Left colon (tissue), 2 donors: ENCODE data around the gene BCAS4. TPM values are rescaled to one million over a fixed set of nuclear protein-coding genes. Genes with fewer than 3 reads are reported as not detected.
A peak's percentile ranks its signal among the peaks of the same experiment; 100 is the strongest.

ENCODE experiments used
- ATAC-seq: fragments of 200-7000 bp; cut with Tn5 transposase; one replicate; pipeline ENCODE4 v1.9.1; 2020; ENCODE audit warnings: mild to moderate bottlenecking, moderate library complexity
- DNase-seq, 2 donors: peaks; one replicate each; pipeline ENCODE4 v3.0.0-alpha.2; 2020
- intact Hi-C, 2 donors: fragments of 100-400 bp; cut with DNase I in 1 of 2; cut with micrococcal nuclease in 1 of 2; formaldehyde crosslinking; loops; one replicate each; pipeline versions ENCODE4 v1.11.2 to v1.14.0; 2022; cut with DNase I, micrococcal nuclease
- total RNA-seq, 2 donors: library from RNA; stranded (reverse); fragmentation: NEBNext Ultra II Directional; extraction: Animal tissue kit (Norgen Biotek cat#: 25700); gene quantifications; one replicate each; pipeline ENCODE4 v1.2.1, GENCODE V29; 2021
- donor health status: DM: no; HTN: no; CAD: no.
- donor health status: DM: yes; HTN: yes; CAD: no.

Gene BCAS4
- total RNA-seq, 2 donors from 2014 or later: 0.85 to 2.8 TPM

DNA sequence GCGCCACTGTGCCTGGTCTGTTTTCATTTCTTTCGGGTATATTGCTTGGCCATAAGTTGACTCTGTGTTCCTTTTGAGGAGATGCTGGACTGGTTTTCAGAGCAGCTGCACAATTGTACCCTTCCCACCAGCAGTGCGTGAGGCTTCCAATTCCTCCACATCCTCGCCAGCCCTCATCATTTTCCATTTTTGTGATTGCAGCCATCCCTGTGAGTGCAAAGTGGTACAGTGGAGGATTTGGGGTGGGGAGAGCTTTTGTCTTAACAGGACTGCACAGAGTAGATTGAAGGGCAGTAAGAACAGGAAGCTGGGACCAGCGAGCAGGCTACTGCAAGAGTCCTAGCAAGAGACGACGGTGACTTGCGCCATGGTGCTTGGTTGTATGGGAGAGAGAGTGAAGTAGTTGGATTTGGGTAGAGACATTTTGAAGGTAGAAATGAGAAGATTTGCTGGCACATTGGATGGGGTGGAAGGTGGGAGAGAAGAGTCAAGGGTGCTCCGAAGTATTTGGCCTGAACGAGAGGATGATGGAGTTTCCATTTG lies 18.3 kb downstream of the BCAS4 start:
- DNase-seq: no peak
- intact Hi-C loops: no loop called here
- ATAC-seq: no peak

DNA sequence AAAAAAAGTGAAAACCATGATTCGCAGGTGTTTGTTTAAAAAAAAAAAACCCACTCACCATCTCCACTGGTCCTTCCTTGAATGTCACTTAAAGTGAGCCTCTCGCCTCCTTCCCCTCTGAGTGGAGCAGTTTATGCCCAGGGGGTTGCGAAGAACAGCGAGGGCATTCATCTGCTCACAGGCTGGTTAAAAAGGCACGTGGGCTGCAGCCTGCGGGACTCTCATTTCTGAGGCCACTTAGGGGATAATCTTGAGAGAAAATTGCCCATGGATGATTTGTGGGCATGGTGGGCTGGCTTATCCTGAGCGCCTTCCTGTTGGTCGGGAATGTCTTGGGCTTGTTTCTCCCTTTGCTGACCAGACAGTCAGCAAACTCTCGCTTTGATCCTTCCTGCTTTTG lies 18.9 kb downstream of the BCAS4 start:
- no peak for DNase-seq
- intact Hi-C loops: no loop called here
- no peak for ATAC-seq

DNA sequence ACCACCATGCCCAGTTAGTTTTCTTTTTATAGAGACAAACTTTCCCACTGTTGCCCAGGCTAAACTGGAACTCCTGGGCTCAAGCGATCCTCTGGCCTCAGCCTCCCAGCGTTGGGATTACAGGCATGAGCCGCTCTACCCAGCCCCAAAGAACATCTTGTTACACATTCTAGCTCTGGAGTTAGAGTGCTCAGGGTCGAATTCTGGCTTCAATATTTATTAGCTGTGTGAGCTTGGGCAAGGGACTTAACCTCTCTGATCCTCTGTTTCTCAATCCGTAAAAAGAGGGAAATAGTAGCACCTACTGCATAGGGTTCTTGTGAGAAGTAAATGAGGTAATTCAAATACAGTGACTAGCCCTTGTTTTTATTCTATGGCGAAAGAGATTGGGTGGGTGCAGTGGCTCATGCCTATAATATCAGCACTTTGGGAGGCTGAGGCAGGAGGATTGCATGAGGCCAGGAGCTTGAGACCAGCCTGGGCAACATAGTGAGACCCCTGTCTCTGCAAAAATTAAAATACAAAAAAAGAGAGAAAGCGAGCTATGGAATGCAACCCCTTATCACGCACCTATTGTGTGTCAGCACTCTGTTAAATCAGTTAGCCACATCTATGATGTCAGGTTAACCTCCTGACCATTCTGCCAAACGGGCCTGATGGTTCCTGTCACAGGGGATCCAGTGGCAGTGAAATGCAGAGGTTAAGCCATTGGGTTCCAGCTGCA lies 19.7 kb downstream of the BCAS4 start:
- no peak for ATAC-seq
- intact Hi-C loops: no loop called here
- DNase-seq: no peak

DNA sequence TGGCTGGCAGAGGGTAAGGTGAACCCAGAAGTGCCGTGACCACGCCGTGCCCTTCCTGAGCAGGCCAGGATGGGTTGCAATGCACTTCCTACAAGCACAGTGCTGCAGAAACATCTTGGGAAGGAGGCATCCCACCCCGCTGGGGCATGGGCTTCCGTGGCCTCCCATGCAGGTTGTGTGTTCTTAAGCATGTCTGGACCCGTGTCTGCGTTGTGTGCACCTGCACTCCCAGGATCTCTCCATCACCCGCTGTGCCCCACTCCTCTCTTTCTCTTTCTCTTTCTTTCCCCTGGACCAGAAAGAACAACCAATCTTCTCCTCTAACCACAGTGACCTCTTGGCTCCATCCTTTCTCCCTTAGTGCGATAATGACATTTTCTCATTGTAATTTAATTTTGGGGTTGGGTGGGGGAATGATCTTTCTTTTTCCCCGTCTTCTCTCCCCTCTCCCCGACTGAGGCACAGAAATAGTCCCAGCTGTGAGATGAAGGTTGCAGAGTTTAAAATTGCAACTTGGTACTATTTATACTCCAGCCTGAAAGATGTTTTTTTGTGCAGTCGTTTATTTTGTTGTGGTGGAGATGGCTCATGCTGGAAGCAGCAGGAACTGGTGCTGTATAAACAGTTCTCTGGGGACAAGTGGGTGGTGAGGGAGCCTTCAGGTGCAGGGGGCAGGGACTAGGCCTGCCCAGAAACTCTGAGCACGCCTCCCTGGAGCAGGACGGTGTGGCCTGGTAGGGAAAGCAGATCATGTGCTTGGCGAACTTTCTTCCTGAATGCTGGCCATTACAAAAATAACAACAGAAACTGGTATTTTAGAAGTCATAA lies 20.5 kb downstream of the BCAS4 start:
- no peak for ATAC-seq
- peak in 1 of 2 donors; percentile 38 for DNase-seq
- intact Hi-C loops: no loop called here

DNA sequence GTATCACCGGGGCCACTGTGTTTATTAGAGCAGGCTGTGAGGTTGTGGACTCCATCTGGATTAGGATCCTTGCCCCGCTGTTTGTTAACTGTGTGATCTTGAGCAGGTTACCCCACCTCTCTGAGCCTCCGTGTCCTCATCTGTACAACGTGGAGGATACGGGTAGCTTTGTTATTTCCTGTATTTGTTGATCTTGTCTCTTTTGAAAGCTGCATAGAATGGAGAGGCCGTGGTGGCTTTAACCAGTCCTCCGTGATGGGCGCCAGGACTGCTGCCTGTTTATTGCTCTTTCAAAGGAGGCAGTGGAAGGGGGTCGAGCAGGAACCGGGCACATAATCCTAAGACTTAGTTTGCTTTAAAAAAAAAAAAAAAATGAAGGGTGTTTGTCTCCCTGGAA lies 22.9 kb downstream of the BCAS4 start:
- DNase-seq (no peak), ATAC-seq (no peak)
- intact Hi-C loops: no loop called here

DNA sequence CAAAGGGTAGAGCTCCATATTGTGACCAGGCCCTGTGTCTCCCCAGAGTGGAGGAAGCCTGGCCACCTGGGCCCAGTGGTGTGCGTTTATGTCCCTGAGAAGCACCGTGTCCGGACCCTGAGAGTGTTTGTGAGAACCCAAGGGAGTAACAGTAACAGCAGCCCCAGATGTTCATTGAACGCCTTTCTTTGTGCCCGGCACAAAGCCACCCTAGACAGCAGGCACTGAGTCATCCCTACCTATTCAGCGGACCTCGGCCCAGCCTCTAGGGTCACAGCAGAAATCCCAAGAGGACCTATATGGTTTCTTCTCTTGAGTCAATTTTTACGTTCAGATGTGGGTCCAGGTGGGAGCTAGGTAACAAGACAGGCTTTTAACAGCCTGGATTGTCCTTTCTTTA lies 24.5 kb downstream of the BCAS4 start:
- no peak for DNase-seq
- no peak for ATAC-seq
- intact Hi-C loops: no loop called here

DNA sequence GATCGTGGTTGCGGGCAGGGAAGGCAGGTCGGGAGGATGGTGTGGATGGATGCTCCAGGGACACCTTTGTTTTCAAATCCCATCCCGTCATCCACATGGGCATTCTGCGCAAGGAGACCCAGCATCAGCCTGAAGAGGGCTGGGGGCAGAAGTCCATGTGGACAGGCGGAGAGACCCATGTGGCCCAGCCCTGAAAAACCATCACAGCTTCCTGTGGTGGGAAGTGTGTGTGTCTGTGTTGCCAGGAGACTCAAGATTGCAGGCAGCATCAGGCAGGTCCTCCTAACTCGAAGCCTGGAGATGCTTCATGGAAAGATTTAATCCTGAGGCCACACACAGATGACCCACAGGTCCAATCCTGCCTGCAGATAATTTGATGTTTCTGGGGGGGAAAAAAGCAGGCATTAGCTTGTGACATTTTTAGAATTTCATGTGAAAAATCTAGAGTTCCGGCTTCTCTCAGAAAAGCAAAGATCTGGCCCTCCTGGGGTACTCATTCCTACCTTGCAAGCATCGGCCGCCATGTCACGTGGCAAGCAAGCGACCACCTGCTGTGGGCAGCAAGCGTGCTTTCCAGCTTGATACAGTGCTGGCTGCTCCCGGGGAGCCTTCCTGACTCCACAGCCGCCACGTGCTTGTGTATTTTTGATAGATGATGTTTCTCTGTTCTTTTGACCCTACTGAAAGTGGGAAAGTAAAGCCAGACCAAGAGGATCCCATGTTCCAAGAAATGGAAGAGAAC lies 25.8 kb downstream of the BCAS4 start:
- ATAC-seq: no peak
- DNase-seq: no peak
- intact Hi-C loops: no loop called here

DNA sequence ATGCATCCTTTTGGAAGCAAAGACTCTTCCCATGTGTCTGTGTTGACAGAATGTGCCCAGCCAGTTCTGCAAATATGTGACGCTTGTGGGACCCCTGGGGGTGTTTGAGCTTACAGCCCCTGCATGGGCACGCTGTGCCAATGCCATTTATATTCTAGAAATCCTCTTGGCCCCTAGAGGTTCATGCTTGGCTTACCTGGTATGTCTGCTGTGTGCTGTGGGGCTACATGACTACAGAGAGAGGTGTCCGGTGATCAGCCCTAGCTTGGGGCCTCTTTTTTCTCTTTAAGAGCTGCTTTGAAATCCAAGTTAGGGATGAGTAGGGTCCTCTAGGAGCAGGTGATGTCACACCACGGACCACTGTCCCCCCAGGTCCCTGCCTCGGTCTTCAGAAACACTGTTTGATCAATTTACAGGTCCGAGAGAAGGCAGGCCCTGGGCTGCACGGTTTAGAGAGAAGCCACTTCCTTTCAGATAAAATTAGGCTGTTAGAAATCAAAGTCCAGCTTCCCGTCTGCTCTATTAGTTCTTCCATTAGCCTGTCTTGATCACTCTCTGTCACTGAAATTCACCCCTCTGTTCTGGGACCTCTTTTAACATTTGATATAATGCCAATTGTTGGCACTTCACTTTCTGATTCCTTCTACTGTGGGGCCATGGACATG lies 26.5 kb downstream of the BCAS4 start:
- ATAC-seq (no peak), DNase-seq (no peak)
- intact Hi-C loops: no loop called here

DNA sequence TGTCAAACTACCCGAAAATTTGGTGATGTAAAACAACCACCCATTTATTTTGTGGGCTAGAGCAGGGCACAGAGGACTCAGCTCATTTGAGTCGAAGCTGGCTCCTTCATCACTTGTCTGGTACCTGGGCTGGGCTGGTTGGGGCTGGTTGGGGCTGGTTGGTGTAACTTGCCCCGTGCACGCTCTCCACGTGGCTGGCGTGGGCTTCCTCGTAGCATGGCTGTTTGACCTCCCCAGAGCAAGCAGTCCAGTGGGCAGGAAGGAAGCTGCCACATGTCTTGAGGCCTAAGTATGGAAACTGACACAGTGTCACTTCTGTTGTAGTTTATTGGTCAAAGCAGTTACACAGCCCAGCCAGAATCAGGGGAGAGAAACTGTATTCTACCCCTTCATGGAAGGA lies 27.1 kb downstream of the BCAS4 start:
- ATAC-seq (no peak), DNase-seq (no peak)
- intact Hi-C loops: no loop called here

DNA sequence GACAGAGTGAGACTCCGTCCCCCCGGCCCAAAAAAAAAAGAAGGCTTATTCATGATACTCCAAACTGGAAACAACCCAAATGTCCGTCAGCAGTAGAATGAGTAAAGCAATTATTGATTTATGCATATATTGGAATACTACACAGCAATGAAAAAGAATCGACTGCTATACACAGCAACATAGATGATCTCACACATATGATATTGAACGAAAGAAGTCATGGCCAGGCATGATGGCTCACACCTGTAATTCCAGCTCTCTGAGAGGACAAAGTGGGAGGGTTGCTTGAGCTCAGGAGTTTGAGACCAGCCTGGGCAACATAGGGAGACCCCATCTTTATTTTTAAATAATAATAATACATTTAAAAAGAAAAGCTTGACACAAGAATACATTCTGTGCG lies 28.5 kb downstream of the BCAS4 start:
- ATAC-seq (no peak), DNase-seq (no peak)
- intact Hi-C loops: no loop called here

DNA sequence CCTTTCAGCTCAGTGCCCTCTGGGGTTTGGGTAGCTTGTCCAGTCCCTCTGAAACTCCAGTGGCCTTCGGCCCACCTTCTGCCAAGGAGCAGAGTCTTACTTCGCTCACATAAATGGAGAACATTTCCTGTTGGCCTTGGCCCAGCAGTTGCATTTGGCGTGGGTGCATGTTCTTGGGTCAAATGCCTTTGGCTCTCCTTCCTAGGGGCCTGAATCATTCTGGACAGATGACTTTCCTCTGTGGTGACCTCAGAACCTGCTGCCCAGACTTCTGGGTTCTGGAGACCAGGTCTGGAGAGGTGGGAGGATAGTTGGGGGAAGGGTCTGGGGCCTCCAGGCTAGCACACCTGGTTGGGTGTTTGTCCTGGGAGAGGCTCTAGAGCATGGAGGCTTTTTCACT lies 29.3 kb downstream of the BCAS4 start:
- DNase-seq: peak; percentile 36 to 45
- peak; percentile 84 for ATAC-seq

DNA sequence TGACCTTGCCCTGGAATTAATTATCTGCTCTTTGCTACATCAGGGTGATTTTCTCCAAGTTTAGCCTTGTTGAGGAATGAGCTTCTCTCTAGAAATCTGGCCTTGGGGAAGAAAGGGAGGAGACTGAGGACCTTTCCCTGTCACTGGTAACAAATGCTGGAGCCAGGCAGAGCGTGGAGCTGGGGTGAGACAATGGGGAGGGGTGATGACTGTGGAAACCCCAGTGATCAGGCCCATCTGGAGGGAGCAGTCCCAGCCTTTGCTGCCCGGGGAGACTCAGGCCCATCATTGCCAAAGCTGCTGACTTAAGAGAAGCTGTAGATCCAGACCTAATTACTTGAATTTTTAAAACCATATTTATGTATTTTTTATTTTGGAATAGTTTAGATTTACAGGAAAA lies 31.3 kb downstream of the BCAS4 start:
- intact Hi-C loops: no loop called here
- no peak for DNase-seq
- ATAC-seq: no peak

More for the DNA sequence above, 29.3 kb downstream of the BCAS4 start:
- intact Hi-C loops: no loop called here

DNA sequence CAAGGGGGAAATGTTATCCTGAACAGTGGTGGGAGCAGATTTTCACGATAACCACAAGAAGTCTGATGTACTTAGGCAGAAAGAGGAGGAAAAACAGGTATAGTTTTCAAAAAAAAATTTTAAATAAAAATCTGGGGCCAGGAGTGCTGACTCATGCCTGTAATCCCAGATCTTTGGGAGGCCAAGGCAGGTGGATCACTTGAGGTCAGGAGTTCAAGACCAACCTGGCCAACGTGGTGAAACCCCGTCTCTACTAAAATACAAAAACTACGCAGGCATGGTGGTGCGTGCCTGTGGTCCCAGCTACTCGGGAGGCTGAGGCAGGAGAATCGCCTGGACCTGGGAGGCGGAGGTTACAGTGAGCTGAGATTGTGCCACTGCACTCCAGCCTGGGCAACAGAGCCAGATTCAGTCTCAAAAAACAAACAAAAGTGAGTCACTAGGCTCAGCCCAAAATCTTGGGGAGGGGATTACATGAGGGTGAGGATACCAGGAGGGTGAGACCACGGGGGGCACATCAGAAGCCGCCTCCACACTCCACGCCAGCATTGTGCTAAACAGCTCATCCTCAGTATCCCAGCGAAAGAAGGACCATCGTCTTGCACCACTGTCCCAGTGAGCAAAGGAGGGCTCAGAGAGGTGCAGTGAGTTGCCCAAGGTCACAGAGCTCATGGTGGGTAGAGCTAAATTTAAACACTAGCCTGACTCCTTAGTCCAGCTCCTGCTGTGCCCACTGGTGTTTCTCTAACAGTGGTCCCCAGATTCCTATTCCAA lies 33.7 kb downstream of the BCAS4 start:
- ATAC-seq: no peak
- DNase-seq: no peak
- intact Hi-C loops: no loop called here

DNA sequence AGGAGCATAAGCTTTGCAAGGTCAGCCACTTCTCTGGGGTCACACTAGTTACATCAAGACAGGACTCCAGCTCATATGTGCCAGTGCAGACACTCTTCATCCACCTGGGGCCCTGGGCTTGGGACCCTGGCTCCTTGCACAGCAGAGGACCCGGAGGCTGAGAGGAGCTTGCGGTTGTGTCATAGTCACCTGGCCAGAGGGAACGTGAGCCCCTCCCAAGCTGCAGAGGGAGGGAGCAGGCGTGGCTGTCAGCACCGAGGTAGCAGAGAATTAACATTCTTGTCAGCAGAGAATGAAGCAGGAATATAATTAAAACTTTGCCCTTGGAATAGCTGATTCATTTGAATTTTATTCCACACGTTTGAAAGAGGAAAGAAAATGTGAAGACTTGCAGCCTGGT lies 36.8 kb downstream of the BCAS4 start:
- intact Hi-C loops: no loop called here
- peak; percentile 40 for ATAC-seq

DNA sequence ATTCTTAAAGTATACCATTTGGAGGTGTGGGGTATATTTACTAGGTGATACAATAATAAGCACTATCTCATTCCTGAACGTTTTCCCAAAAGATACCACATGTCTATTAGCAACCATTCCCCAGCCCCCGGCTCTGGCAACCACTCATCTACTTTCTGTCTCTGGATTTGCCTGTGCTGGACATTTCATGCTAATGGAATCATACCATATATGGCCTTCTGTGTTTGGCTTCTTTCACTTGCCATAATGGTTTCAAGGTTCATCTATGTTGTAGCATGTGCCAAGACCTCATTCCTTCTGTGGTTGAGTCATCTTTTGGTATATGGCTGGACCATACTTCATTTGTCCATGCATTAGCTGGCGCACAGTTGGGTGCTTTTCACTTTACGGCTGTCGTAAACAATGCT lies 39.7 kb downstream of the BCAS4 start:
- intact Hi-C loops: no loop called here
- ATAC-seq (peak; percentile 75), DNase-seq (no peak)

More for the DNA sequence above, 36.8 kb downstream of the BCAS4 start:
- DNase-seq: no peak

DNA sequence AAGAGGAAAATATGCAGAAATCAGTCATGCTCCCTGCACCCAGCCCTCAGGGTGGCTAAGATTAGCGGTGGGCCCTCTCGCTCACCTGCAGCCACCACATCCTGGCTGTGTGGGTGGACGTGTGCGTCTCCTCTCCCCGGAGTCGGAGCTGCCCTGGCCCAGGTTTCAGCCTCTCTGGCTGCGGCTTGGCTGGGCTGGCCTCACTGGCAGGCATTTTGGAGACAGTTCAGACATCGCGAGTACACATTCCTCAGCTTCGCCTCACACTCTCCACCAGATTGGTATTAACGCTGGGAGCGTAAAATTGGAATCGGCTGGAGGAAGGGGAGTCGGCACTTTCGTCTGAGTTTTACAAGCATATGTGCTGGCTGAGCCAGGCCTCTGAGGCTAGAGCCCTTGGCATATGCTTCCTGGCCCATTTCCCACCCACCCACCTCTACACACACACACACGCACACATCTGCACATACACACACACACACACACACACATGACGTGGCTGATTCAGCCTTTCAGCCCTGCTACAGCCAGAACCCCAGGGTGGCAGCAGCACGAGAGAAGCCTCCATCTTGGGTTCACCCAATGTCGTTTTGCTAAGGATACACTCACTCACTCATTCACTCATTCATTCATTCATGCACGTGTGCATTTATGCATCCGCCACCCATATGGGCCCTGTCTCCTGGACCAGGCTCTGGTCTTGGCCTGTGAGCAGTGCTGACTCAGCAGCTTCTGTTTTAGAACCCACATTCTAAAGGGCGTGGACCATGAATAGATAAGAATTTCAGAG lies 42.9 kb downstream of the BCAS4 start:
- ATAC-seq (no peak), DNase-seq (peak in 1 of 2 donors; percentile 35)
- intact Hi-C loops: no loop called here

DNA sequence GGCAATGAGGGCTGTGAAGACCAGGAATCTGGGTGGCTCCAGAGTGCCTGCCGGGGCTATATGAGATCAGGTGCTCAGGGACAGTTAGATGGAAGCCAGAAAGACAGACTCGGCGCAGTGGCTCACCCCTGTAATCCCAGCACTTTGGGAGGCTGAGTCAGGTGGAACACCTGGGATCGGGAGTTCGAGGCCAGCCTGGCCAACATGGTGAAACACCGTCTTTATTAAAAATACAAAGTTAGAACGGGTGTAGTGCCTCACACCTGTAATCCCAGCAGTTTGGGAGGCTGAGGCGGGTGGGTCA lies 43.4 kb downstream of the BCAS4 start:
- ATAC-seq (no peak), DNase-seq (no peak)
- intact Hi-C loops: no loop called here
